Choroid plexus epithelial cell (primary cell): ENCODE data around the gene ZNF236.
"Not testable (repeated sequence)": the region's sequence is repeated elsewhere in the genome, so short reads cannot be mapped to it uniquely, and the experiment has no call there.

Source experiments
- DNase-seq: peaks from one replicate; pipeline ENCODE4 v3.0.0-alpha.2; 2010; ENCODE audit warnings: low read depth
- H3K4me3 ChIP-seq: 2 replicates; pipeline ENCODE4 v1.5.1; 2011; ENCODE audit warnings: low read depth, mild to moderate bottlenecking, control low read depth, low read length, moderate library complexity
- TF ChIP-seq, protein P1 (sequence below): conservative IDR thresholded peaks from 2 replicates; pipeline ENCODE4 v1.5.1; 2011; ENCODE audit warnings: low read depth, mild to moderate bottlenecking, control low read depth, inconsistent platforms, low read length, moderate library complexity

The ZNF236 gene

DNA sequence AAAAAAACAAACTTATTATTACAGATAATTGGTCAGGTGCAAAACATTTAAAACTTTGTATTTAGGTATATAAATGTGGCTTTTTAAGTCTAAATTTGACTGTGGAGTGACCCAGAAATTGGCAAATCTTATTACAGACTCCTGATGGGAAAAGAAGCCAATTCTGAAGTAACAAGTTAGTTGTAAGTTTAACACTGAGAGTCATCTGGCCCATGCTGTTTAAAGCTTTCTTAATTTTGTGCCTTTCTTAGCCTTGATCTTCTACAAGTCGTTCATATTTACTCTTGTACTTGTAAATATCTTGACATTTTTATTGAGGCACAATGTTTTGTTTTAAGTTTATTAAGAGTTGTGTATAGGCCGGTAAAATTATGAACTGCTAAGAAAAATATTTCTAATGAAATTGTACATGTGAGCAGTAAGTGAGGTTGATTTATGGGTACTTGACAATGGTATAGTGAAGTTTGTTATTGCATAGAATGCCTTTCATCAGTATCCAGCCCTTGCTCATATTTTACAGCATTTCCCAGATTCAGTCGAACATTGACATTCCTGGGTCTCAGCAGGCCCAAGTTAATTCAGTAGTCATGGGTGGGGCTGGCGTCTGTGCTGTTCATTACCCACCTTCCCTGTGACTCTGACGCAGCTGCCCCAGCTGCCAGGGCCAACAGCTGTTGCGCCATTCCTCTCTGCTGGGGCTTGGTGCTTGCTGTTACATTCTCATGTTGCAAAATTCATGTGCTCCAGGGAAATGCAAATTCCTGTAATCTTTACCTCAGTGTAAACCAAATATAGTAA is 121.4 kb downstream of the ZNF236 start:
- TF ChIP-seq, protein P1, sequence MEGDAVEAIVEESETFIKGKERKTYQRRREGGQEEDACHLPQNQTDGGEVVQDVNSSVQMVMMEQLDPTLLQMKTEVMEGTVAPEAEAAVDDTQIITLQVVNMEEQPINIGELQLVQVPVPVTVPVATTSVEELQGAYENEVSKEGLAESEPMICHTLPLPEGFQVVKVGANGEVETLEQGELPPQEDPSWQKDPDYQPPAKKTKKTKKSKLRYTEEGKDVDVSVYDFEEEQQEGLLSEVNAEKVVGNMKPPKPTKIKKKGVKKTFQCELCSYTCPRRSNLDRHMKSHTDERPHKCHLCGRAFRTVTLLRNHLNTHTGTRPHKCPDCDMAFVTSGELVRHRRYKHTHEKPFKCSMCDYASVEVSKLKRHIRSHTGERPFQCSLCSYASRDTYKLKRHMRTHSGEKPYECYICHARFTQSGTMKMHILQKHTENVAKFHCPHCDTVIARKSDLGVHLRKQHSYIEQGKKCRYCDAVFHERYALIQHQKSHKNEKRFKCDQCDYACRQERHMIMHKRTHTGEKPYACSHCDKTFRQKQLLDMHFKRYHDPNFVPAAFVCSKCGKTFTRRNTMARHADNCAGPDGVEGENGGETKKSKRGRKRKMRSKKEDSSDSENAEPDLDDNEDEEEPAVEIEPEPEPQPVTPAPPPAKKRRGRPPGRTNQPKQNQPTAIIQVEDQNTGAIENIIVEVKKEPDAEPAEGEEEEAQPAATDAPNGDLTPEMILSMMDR: no peak
- peak; percentile 91 for DNase-seq
- H3K4me3 ChIP-seq: no peak overlapping the region

DNA sequence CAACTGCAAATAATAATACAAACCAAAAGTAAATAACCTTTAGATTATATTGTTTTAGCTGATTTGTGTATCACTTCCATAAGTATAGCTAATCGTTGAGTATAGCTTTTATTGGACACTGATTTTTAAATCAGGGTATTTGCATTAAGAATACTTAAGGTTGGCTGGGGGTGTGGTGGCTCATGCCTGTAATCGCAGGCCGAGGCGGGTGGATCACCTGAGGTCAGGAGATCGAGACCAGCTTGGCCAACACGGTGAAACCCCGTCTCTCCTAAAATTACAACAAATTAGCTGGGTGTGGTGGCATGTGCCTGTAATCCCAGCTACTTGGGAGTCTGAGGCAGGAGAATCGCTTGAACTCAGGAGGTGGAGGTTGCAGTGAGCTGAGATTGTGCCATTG is 122.0 kb downstream of the ZNF236 start:
- H3K4me3 ChIP-seq, DNase-seq: not testable (repeated sequence)

DNA sequence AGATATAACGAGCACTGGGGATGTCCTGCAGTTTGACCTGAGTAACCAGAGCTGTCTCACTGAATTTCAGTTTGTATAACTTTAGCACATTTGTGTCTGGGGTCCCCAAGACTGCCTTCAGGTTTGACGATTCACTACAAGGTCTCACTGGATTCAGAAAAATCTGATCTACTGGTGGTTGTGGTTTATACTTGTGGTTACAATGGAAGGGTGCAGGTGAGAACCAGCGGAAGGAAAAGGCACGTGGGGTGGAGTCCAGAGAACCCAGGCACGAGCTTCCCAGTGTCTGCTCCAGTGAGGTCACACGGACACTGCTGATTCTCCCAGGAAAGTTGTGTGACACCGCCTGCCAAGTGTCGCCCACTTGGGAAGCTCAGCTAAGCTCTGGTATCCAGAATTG is 126.0 kb downstream of the ZNF236 start:
- H3K4me3 ChIP-seq: no peak overlapping the region
- DNase-seq: no peak
- TF ChIP-seq, protein P1: no peak

DNA sequence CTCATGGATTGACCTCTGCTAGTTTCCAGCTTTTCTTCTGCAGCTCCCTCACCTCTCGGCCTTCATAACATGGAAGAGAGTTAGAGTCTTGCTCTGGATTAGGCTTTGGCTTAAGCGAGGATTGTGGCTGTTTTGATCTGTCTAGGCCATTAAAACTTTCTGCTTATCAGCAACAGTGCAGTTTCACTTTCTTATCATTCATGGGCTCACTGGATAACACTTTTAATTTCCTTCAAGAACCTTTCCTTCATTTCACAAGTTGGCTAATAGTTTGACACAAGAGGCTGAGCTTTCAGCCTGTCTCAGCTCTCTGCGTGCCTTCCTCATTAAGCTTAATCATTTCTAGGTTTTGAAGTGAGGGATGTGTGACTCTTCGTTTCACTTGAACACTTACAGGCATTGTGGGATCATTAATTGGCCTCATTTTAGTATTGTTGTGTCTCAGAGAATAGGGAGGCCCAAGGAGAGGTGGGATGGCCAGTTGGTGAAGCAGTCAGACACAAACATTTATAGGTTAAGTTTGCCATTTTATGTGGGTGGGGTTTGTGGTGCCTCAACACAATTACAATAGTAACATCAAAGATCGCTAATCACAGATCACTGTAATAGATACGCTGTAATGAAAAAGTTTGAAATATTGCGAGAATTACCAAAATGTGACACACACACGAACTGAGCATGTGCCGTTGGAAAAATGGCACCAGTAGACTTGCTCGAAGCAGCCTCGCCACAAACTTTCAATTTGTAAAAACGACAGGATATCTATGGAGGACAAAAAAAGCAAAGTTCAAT is 129.3 kb downstream of the ZNF236 start:
- H3K4me3 ChIP-seq: no peak overlapping the region
- DNase-seq: no peak
- TF ChIP-seq, protein P1: no peak

DNA sequence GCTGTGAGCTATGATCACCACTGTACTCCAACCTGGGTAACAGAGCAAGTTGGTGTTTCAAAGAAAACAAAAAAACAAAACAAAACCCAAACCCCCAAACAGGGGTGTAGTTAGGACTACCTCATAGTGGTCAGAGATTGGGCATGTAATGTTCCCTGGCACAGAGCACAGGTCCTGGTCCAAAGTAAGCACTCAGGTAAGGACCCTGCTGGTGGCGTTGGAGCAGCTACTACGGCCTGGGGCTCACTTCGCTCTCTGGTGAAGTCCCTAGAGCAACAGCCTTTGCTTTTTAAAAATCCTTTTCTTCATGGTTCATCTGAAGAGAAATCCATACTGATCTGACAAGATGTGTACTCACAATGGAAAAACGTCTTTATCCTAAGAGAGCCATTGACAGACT is 130.4 kb downstream of the ZNF236 start:
- H3K4me3 ChIP-seq: no peak overlapping the region
- TF ChIP-seq, protein P1: no peak
- DNase-seq: no peak

DNA sequence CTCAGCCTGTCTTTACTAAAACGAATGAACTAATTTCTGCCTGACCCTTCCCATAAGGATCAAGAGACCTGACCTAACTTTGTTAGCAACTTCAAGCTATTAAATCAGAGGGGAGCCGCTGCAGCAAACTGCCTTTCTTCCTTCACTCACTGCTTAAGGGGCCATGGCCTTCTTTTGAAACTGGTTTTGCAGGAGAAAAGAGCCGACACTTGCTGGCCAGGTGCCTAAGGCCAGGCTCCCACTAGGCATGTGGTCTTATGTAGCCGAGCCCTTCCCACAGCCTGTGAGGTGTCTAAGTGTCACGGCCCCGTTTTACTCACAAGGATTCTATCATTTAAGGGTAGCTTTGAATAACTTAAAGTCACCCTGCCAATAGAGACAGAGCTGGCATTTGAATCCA is 130.8 kb downstream of the ZNF236 start:
- peak; percentile 33 for DNase-seq
- TF ChIP-seq, protein P1: no peak
- no peak overlapping the region for H3K4me3 ChIP-seq

DNA sequence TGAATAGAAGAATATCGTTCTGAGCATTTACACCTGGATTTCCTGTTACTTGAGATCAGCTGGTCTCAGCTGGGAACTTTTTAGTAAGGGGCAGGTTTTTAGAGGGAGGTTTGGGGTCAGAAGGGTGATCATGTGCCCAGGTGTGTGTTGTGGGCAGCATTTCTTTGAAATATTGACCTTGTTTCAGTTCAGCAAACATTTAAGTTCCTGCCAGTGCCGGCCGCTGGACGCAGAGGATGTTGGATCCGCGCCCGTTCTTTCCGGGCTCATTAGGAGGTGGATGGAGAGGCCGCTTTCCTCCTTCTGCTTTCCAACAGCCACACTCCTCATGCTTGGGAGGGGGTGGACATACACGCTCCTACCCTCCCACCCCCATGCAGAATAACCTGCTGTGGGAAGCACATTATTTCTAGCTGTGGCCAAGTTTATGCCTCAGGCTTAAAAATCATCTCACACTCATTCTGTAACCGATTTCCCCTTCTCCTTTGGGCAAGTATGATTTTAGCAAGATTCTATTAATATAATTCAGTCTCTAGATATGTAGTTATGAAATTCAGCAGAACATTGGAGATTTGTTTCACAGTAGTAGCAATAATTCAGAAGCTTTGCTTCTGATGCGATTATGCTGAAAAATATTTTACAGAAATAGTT is 131.4 kb downstream of the ZNF236 start:
- TF ChIP-seq, protein P1: no peak
- H3K4me3 ChIP-seq: no peak overlapping the region
- peak; percentile 59 for DNase-seq
